LoVo (cell line): ENCODE results near the gene GRIK4.

Source experiments
- DNase-seq: peaks from one replicate; pipeline ENCODE4 v3.0.0-alpha.2; 2016; ENCODE audit warnings: low spot score

GRIK4 gene

GRCh38 chr11:120675171-120675570, 163.6 kb downstream of the GRIK4 start:
- DNase-seq = no peak

GRCh38 chr11:120676991-120677390, 165.4 kb downstream of the GRIK4 start:
- DNase-seq = no peak

- no peak for DNase-seq
These were observed 168.8 kb downstream of the GRIK4 start for GRCh38 chr11:120680322-120680721.

- no peak for DNase-seq
These were observed 170.1 kb downstream of the GRIK4 start for GRCh38 chr11:120681434-120682331.

GRCh38 chr11:120682332-120682649, 170.7 kb downstream of the GRIK4 start:
- DNase-seq = no peak

GRCh38 chr11:120682866-120683265, 171.3 kb downstream of the GRIK4 start:
- DNase-seq = no peak

GRCh38 chr11:120686516-120686915, 175.0 kb downstream of the GRIK4 start:
- DNase-seq = no peak

- DNase-seq = no peak
These were observed 176.6 kb downstream of the GRIK4 start for GRCh38 chr11:120688163-120688562.

- no peak for DNase-seq
These were observed 178.2 kb downstream of the GRIK4 start for GRCh38 chr11:120689596-120690275.

- no peak for DNase-seq
These were observed 178.9 kb downstream of the GRIK4 start for GRCh38 chr11:120690406-120690805.

GRCh38 chr11:120694726-120695125, 183.2 kb downstream of the GRIK4 start:
- no peak for DNase-seq

- DNase-seq = no peak
These were observed 183.9 kb downstream of the GRIK4 start for GRCh38 chr11:120695426-120695825.

GRCh38 chr11:120695939-120696338, 184.4 kb downstream of the GRIK4 start:
- DNase-seq = no peak

GRCh38 chr11:120696597-120697218, 185.2 kb downstream of the GRIK4 start:
- DNase-seq = no peak

GRCh38 chr11:120698918-120699317, 187.4 kb downstream of the GRIK4 start:
- no peak for DNase-seq

GRCh38 chr11:120702656-120703055, 191.1 kb downstream of the GRIK4 start:
- no peak for DNase-seq

GRCh38 chr11:120703358-120704152, 192.0 kb downstream of the GRIK4 start:
- DNase-seq = no peak

GRCh38 chr11:120704256-120704750, 192.8 kb downstream of the GRIK4 start:
- DNase-seq = no peak

- DNase-seq = no peak
These were observed 194.7 kb downstream of the GRIK4 start for GRCh38 chr11:120706257-120706656.

- DNase-seq = no peak
These were observed 195.6 kb downstream of the GRIK4 start for GRCh38 chr11:120707098-120707497.

GRCh38 chr11:120707663-120708062, 196.1 kb downstream of the GRIK4 start:
- DNase-seq = no peak
